ENCODE results near the gene DST.

Gene DST

GRCh38 chr6:56478202-56478601, 164.5 kb downstream of the DST start:
- no peak for DNase-seq

GRCh38 chr6:56477241-56477640, 165.4 kb downstream of the DST start:
- no peak for DNase-seq

GRCh38 chr6:56475736-56476457, 166.8 kb downstream of the DST start:
- DNase-seq = no peak

DNA sequence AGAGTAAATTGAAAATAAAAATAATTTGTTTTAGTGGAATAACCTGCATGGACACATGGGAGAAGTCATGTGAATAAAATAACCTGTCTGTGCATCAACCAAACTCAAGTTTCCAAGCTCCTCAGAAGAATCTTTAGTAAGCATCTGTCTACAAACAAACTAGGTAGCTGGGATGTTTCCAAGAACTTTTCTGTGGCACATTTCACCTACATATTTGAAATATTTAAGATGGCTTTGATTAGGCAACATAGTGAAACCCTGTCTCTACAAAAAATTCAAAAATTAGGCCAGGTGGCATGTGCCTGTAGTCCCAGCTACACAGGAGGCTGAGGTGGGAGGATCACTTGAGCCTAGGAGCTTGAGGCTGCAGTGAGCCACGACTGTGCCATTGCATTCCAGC, 168.2 kb downstream of the DST start:
- no peak for DNase-seq

GRCh38 chr6:56463443-56463842, 179.2 kb downstream of the DST start:
- DNase-seq = no peak

GRCh38 chr6:56459030-56459805, 183.5 kb downstream of the DST start:
- no peak for DNase-seq

GRCh38 chr6:56458324-56458884, 184.3 kb downstream of the DST start:
- no peak for DNase-seq

- DNase-seq = no peak
Measured at GRCh38 chr6:56456785-56457184, 185.9 kb downstream of the DST start.

- DNase-seq = no peak
Measured at GRCh38 chr6:56450882-56451739, 191.6 kb downstream of the DST start.

GRCh38 chr6:56450376-56450775, 192.3 kb downstream of the DST start:
- no peak for DNase-seq

GRCh38 chr6:56448046-56448445, 194.6 kb downstream of the DST start:
- no peak for DNase-seq

DNA sequence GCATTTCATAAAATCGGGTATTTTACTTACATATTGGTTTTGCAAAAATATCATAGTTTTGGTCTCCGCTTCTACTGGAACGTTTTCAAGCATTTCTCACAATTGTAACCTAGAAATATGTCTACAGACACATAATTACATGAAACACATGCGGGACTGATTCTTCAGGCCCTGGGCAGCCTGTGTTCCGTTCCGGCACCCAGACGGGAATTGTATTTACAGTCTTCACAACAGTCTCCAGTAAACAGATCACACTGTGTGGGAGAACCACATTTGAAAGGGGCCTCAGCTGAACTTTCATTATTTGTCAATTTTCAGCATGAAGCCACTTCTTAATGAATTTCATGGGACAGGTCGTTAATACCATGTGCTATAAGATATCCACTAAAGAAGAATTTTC, 196.9 kb downstream of the DST start:
- DNase-seq = no peak

DNA sequence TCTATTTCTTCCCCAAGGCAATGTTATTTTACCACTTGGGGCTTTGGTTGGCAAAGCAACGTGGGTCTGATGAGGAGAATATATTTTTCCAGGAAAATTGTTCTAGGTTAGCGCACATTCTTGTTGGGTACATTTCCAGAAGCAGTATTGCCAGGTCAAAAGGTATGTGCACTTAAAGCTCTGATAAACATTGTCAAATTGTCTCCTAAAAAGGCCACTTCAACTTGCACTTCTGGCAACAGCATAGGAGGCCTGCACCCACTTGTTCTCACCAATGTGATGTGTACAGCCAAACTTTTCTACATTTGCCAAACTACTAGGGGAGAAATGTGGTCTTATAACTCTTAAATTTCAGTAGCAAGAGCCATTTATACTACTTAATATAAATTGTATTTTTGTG, 197.8 kb downstream of the DST start:
- DNase-seq = no peak

- DNase-seq = no peak
Measured at GRCh38 chr6:56440551-56440981, 202.1 kb downstream of the DST start.

DNA sequence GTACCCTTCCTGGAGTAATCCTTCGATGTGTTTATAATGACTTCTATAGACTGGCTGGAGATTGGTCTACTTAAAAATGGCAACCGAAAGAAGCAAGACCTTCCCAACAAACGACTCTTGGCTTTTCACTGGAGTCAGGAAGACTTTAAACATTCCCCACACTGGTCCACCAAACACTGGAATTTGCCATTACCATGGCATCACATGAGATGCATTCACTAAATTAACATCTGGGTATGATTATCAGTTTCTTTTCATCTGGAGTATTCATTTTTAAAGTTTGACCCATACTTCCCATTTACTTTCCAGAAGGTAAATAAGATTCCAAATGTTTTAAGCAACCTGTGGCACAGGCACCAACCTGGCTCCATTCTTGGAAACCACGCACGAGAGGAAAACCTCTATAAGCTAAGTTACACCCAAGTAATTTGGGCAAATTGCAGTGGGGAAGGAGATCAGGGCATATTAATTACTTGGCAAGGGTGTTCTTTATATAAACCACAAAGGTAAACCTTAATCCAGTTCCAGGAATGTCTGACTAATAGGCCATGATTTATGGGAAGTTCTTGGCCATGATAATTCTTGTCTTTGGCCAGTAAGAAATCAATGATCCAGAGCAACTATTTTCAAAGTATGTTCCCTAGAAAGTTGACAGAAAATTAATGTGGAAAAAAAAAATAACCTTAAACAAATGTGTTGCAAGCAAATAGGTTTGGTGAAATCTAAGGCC, 205.4 kb downstream of the DST start:
- DNase-seq = no peak

DNA sequence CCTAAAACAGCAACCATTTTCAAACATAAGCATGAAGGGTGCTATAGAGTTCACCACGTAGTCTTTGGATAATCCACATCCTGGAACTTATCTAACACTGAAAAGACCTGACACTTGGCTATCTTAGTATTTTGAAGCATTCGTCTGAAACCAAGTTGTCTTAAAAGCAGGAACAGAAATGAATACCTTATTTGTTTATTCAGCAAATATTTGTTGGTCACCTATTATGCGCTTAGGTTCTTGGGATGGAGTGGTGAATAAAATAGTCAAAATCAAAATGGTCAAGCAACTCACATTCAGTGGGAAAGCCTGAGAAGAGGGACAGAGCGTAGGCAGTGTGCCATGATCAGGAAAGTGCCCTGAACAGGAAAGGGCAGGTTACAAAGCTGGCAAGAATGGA, 206.9 kb downstream of the DST start:
- no peak for DNase-seq

- no peak for DNase-seq
Measured at GRCh38 chr6:56435326-56435725, 207.4 kb downstream of the DST start.

GRCh38 chr6:56434606-56435005, 208.1 kb downstream of the DST start:
- no peak for DNase-seq

DNA sequence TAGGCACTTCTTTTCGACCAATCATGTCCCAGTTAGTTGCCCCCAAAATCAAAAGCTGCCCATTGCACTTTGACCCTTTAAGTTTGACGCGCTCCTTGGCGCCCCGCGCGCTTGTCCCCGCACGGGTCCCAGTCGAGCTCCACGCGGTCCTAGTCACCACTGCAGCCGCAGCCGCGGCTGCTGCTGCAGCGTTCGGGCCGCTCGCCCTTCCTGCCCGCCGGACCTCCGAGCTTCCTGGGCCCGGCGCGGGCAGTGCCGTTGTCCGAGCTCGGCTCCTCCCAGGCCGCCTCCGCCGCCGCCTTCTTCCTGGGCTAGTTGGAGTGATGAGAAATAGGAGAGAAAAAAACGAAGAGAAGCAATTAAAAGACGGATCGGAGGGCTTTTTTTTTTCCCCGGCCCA, 209.6 kb downstream of the DST start:
- no peak for DNase-seq

GRCh38 chr6:56432194-56432593, 210.5 kb downstream of the DST start:
- no peak for DNase-seq

DNA sequence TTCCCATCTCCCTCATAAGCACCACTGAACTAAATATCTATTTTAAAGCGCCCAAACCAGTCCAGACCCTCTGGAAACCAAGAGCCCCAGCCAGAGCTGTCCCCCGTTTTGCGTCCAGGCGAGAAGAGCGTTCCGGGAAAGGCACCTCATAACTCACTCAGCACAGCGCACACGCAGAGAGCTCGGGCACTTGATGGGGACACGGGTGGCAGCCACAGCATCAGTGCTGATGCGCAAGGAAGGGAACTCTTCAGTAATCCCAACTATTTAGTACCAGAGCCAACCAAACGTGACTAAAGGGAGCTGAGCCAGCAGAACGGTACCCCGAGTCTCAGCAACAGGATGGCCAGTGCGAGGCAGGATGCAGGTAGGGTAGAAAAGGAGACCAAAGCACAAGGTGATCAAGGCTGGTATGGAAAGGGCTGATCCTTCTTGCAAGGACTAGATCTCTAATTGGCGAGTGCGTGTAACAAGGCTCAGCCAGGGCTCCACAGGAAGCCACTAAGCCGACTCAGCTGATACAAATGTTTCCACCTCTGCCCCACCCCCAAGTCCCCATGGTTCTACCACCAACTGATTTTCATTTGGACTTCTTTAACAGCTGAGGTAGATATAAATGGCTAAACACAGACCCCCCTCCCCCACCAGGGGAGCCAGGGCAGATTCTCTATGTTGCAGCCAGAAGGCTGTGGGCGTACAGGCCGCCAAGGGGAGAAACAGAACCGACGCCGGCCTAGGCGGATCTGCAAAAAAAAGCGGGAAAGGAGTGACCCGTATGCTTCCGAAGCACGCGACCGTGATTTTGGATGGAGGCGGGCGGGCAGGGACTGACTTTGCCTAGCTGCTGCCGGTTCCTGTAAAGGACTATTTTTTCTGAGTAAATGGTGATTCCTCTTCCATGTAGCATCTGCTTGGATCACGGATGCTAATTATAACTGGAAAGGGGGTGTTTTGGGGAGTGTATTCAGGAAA, 211.8 kb downstream of the DST start:
- DNase-seq = no peak
